Activated T-helper 1 cell treated with anti-CD3 and anti-CD28 coated beads, Interleukin-12 subunit alpha, Interleukin-12 subunit beta, Interleukin-2, Interleukin-4 antibody, amounts not matched to agents 30 ng/mL and 10 ng/mL and 1 ng/mL, durations not matched to agents 14 hours and 24 hours and 36 hours (primary cell): Measurements from ENCODE around the gene IGFBP2. TPM values are rescaled to one million over a fixed set of nuclear protein-coding genes. Genes with fewer than 3 reads are reported as not detected.

ENCODE experiments used
- DNase-seq: peaks from one replicate; pipeline ENCODE4 v3.0.0; 2021; ENCODE audit warnings: low spot score
- H3K27ac Mint-ChIP-seq: one replicate; pipeline ENCODE4 v1.8.0; 2021; ENCODE audit warnings: mild to moderate bottlenecking, mixed read lengths
- H3K27me3 Mint-ChIP-seq: one replicate; pipeline ENCODE4 v1.8.0; 2022; ENCODE audit warnings: mild to moderate bottlenecking, moderate library complexity, mixed read lengths; ENCODE audit not compliant: insufficient read depth
- H3K36me3 Mint-ChIP-seq: one replicate; pipeline ENCODE4 v1.8.0; 2021; ENCODE audit warnings: low read depth, mixed read lengths
- H3K4me1 Mint-ChIP-seq: one replicate; pipeline ENCODE4 v1.8.0; 2021; ENCODE audit warnings: low read depth, mixed read lengths
- H3K4me3 Mint-ChIP-seq: one replicate; pipeline ENCODE4 v1.8.0; 2021; ENCODE audit warnings: mild to moderate bottlenecking, moderate library complexity, mixed read lengths
- H3K9me3 Mint-ChIP-seq: one replicate; pipeline ENCODE4 v1.8.0; 2021; ENCODE audit warnings: mixed read lengths
- intact Hi-C: fragments of 100-400 bp; cut with micrococcal nuclease; formaldehyde crosslinking; loops from one replicate; pipeline ENCODE4 v1.15.1; 2024
- total RNA-seq: library from RNA; stranded (reverse); gene quantifications from 2 replicates; pipeline ENCODE4 v1.2.3, GENCODE V29; 2022

The IGFBP2 gene
- total RNA-seq, 1 donor from 2014 or later: 12.3 TPM

GRCh38 chr2:216677439-216678097 is 44.3 kb downstream of the IGFBP2 start:
- no peaks in the 10 kb centered on the region for H3K27me3 Mint-ChIP-seq
- DNase-seq: no peak
- intact Hi-C loops: no loop called here
- no peak overlapping the region for H3K27ac Mint-ChIP-seq
- H3K4me3 Mint-ChIP-seq: no peak overlapping the region
- no peaks in the 10 kb centered on the region for H3K36me3 Mint-ChIP-seq
- H3K9me3 Mint-ChIP-seq: no peaks in the 10 kb centered on the region
- H3K4me1 Mint-ChIP-seq: peaks cover 10% of the 10 kb centered on the region

- no peak overlapping the region for H3K4me3 Mint-ChIP-seq
- no peaks in the 10 kb centered on the region for H3K27me3 Mint-ChIP-seq
- H3K36me3 Mint-ChIP-seq: no peaks in the 10 kb centered on the region
- no peak for DNase-seq
- H3K4me1 Mint-ChIP-seq: peaks cover 10% of the 10 kb centered on the region
- no peak overlapping the region for H3K27ac Mint-ChIP-seq
- intact Hi-C loops: no loop called here
- H3K9me3 Mint-ChIP-seq: no peaks in the 10 kb centered on the region
Observed at GRCh38 chr2:216678098-216678465, 44.9 kb downstream of the IGFBP2 start.

- DNase-seq: no peak
- intact Hi-C loops: no loop called here
- H3K4me3 Mint-ChIP-seq: no peak overlapping the region
- H3K27me3 Mint-ChIP-seq: peaks cover 6% of the 10 kb centered on the region
- no peaks in the 10 kb centered on the region for H3K9me3 Mint-ChIP-seq
- peaks cover 10% of the 10 kb centered on the region for H3K4me1 Mint-ChIP-seq
- no peak overlapping the region for H3K27ac Mint-ChIP-seq
- H3K36me3 Mint-ChIP-seq: no peaks in the 10 kb centered on the region
Observed at GRCh38 chr2:216678813-216679657, 45.8 kb downstream of the IGFBP2 start.

- Mint-ChIP-seq H3K27me3 (peaks cover 8% of the 10 kb centered on the region), H3K36me3 (no peaks in the 10 kb centered on the region), H3K27ac (no peak overlapping the region), H3K4me3 (no peak overlapping the region), H3K4me1 (peaks cover 10% of the 10 kb centered on the region), H3K9me3 (no peaks in the 10 kb centered on the region)
- DNase-seq: no peak
- intact Hi-C loops: no loop called here
Observed at GRCh38 chr2:216679658-216680024, 46.4 kb downstream of the IGFBP2 start.

GRCh38 chr2:216680951-216681629 is 47.9 kb downstream of the IGFBP2 start:
- H3K4me3 Mint-ChIP-seq: no peak overlapping the region
- H3K4me1 Mint-ChIP-seq: peaks cover 10% of the 10 kb centered on the region
- intact Hi-C loops: no loop called here
- no peak overlapping the region for H3K27ac Mint-ChIP-seq
- peaks cover 8% of the 10 kb centered on the region for H3K27me3 Mint-ChIP-seq
- no peak for DNase-seq
- H3K9me3 Mint-ChIP-seq: no peaks in the 10 kb centered on the region
- no peaks in the 10 kb centered on the region for H3K36me3 Mint-ChIP-seq

GRCh38 chr2:216681683-216682082 is 48.5 kb downstream of the IGFBP2 start:
- peaks cover 10% of the 10 kb centered on the region for H3K27me3 Mint-ChIP-seq
- no peak for DNase-seq
- no peak overlapping the region for H3K4me3 Mint-ChIP-seq
- intact Hi-C loops: loop anchor here (1.0 to 2.0 kb wide), 4 partner anchors 485 to 1075 kb away; no protein-coding TSS in a partner anchor
- peaks cover 10% of the 10 kb centered on the region for H3K4me1 Mint-ChIP-seq
- H3K9me3 Mint-ChIP-seq: no peaks in the 10 kb centered on the region
- no peak overlapping the region for H3K27ac Mint-ChIP-seq
- H3K36me3 Mint-ChIP-seq: no peaks in the 10 kb centered on the region

GRCh38 chr2:216683846-216684245 is 50.6 kb downstream of the IGFBP2 start:
- Mint-ChIP-seq H3K9me3 (no peaks in the 10 kb centered on the region), H3K36me3 (no peaks in the 10 kb centered on the region), H3K27me3 (peaks cover 14% of the 10 kb centered on the region), H3K27ac (no peak overlapping the region), H3K4me3 (no peak overlapping the region), H3K4me1 (peaks cover 10% of the 10 kb centered on the region)
- DNase-seq: no peak
- intact Hi-C loops: loop anchor here (2.0 kb wide), 1 partner anchor 1073 kb away; no protein-coding TSS in a partner anchor

GRCh38 chr2:216685327-216685875 is 52.2 kb downstream of the IGFBP2 start:
- Mint-ChIP-seq H3K36me3 (no peaks in the 10 kb centered on the region), H3K4me1 (peaks cover 10% of the 10 kb centered on the region), H3K27me3 (peaks cover 27% of the 10 kb centered on the region), H3K4me3 (no peak overlapping the region), H3K9me3 (no peaks in the 10 kb centered on the region), H3K27ac (no peak overlapping the region)
- intact Hi-C loops: no loop called here
- DNase-seq: no peak

GRCh38 chr2:216687111-216687510 is 53.9 kb downstream of the IGFBP2 start:
- Mint-ChIP-seq H3K4me1 (peaks cover 13% of the 10 kb centered on the region), H3K9me3 (no peaks in the 10 kb centered on the region), H3K4me3 (no peak overlapping the region), H3K27ac (no peak overlapping the region), H3K36me3 (no peaks in the 10 kb centered on the region), H3K27me3 (peaks cover 34% of the 10 kb centered on the region)
- intact Hi-C loops: no loop called here
- no peak for DNase-seq

GRCh38 chr2:216687646-216688045 is 54.4 kb downstream of the IGFBP2 start:
- Mint-ChIP-seq H3K4me1 (peaks cover 14% of the 10 kb centered on the region), H3K9me3 (no peaks in the 10 kb centered on the region), H3K4me3 (no peak overlapping the region), H3K36me3 (no peaks in the 10 kb centered on the region), H3K27me3 (peaks cover 40% of the 10 kb centered on the region), H3K27ac (no peak overlapping the region)
- no peak for DNase-seq
- intact Hi-C loops: no loop called here

- intact Hi-C loops: no loop called here
- peaks cover 43% of the 10 kb centered on the region for H3K27me3 Mint-ChIP-seq
- no peak overlapping the region for H3K4me3 Mint-ChIP-seq
Observed at GRCh38 chr2:216688731-216689340, 55.6 kb downstream of the IGFBP2 start.

GRCh38 chr2:216689397-216689796 is 56.2 kb downstream of the IGFBP2 start:
- Mint-ChIP-seq H3K27ac (no peak overlapping the region), H3K27me3 (peaks cover 43% of the 10 kb centered on the region), H3K4me1 (peaks cover 27% of the 10 kb centered on the region), H3K36me3 (no peaks in the 10 kb centered on the region), H3K4me3 (no peak overlapping the region), H3K9me3 (no peaks in the 10 kb centered on the region)
- intact Hi-C loops: no loop called here
- DNase-seq: no peak

More at GRCh38 chr2:216688731-216689340, 55.6 kb downstream of the IGFBP2 start:
- Mint-ChIP-seq H3K4me1 (peaks cover 23% of the 10 kb centered on the region), H3K27ac (no peak overlapping the region), H3K36me3 (no peaks in the 10 kb centered on the region), H3K9me3 (no peaks in the 10 kb centered on the region)
- no peak for DNase-seq
